HTR-8/SVneo (cell line): ENCODE measurements around the gene OR8B12.

Source experiments
- DNase-seq: peaks from one replicate; pipeline ENCODE4 v3.0.0; 2011; ENCODE audit warnings: low spot score, mixed read lengths; ENCODE audit not compliant: insufficient read length
- FAIRE-seq: peaks from 2 replicates; lab custom pipeline; 2011; peaks lifted over from hg19 to GRCh38; lab: Jason Lieb, UNC

The OR8B12 gene, protein sequence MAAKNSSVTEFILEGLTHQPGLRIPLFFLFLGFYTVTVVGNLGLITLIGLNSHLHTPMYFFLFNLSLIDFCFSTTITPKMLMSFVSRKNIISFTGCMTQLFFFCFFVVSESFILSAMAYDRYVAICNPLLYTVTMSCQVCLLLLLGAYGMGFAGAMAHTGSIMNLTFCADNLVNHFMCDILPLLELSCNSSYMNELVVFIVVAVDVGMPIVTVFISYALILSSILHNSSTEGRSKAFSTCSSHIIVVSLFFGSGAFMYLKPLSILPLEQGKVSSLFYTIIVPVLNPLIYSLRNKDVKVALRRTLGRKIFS

GRCh38 chr11:124543554-124543953 is at the start of gene OR8B12:
OR8B12 (minus strand) TSS chr11:124543654; CDS start chr11:124543654, 0 bp downstream.
- FAIRE-seq (no peak), DNase-seq (no peak)

- FAIRE-seq, result no peak
- no peak for DNase-seq
Observed at GRCh38 chr11:124592627-124593026, 49.2 kb upstream of the OR8B12 start.

GRCh38 chr11:124591430-124591829 is 48.0 kb upstream of the OR8B12 start:
- DNase-seq, result no peak

DNA sequence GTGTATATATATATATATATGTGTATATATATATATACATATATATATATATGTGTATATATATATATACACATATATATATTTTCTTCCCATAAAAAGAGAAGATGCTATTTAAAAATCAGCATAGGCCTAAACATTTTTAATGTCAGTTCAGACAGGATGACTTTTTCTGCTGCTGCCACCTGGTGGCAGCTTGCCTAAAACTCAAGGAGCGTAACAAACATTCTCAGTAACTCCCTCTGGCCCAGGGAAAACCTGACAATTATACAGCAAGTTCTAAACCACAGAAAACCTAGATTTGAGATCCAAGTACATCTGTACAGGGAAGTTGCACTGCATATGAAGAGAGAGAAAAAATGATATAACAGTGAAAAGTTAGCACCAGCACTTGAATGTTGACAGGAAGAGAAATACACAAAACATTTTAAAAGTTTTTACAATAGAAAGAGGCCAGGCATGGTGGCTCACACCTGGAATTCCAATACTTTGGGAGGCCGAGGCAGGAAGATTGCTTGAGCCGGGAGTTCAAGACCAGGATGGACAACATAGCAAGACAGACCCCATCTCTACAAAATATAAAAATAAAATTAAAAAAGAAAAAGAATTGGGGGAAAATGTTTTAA is 42.9 kb upstream of the OR8B12 start:
- DNase-seq (peak; percentile 21), FAIRE-seq (no peak)

More at GRCh38 chr11:124591430-124591829, 48.0 kb upstream of the OR8B12 start:
- no peak for FAIRE-seq

DNA sequence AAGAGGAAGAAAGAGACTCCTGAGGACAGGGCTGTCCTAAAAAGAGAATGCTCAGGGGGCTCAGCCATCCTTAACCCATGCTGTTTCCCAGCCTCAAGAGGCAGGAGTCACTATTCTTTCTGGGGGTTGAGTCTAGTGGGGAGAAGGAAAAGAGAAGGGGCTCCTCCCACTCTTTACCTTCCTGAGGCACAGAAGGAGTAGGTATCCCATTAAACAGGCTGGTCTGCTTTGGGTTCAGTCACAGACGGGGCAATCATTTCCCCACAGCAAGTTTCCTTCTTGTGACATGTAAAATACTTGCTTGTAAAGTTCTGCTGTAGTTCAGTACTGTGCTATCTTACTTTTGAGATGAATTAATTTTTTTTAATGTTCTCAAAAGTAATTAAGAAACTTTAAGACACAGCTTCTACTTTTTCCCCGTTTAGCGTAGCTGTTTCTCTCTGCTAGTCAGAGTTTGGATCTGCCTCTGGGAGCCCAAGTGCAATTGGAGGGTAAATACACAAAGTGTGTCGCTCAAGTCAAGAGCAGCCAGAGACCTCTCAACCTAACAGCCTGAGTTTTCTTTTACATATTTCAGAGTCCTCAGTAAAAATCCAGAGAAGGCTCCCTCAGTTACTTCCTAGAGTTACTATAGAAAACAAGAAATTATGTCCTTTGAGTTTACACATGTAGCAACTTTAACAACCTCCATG is 41.4 kb upstream of the OR8B12 start:
- DNase-seq, result no peak
- no peak for FAIRE-seq

- FAIRE-seq (no peak), DNase-seq (no peak)
Observed at GRCh38 chr11:124583781-124584180, 40.3 kb upstream of the OR8B12 start.

GRCh38 chr11:124582565-124582964 is 39.1 kb upstream of the OR8B12 start:
- FAIRE-seq, result no peak
- DNase-seq, result no peak

DNA sequence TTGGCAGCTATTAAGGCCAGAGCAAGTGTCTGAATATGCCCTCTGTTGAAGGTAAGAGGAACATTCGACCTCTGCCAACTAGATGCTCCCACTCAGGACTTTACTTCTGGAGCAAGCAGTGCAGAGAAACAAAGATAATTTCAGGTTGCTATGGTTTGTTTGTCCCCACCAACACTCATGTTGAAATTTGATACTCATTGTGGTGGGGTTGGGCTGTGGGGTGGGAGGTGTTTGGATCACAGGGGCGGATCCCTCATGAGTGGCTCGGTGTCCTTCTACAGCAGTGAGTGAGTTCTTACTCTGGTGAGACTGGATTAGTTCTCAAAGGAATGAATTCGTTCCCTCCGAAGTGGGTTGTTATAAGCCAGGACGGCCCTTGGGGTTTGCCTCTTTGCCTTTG is 38.4 kb upstream of the OR8B12 start:
- DNase-seq (no peak), FAIRE-seq (no peak)

DNA sequence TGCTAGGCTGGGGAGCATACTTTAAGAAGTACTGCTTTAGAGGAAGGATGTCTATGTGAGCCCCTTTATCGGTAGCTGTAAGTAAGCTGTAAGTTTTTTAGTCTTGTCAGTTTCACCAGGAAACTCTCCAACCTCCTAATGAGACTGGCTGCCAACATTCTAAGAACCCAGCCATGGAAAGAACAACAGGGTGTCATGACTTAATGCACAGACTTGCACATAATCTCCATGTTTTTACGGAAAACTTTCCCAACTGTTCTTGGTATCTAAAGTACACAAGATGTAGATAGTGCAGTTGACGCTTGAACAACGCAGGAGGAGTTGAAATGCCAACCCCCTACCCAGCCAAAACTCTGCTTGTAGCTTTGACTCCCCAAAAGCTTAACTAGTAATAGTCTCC is 35.3 kb upstream of the OR8B12 start:
- FAIRE-seq (no peak), DNase-seq (no peak)

- no peak for FAIRE-seq
- DNase-seq, result no peak
Observed at GRCh38 chr11:124577716-124578427, 34.4 kb upstream of the OR8B12 start.

GRCh38 chr11:124570160-124570559 is 26.7 kb upstream of the OR8B12 start:
- FAIRE-seq, result no peak
- DNase-seq, result no peak

DNA sequence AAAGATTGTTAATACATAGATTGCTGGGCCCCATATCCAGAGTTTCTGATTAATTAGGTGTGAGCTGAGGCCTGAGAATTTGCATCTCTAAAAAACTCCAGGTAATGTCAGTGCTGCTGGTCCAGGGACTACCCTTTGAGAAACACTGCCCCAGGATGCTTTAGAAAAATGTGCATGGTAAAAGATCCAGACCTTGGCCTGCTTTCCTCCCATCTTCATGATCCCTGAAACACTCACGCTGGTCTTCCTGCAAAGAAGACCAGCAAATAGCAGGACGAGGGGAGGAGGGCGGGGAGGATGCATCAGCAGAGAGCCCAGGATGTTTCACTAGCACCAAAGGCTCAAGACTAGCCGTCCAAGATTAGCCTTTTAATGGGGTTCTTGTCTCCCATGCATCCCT is 26.2 kb upstream of the OR8B12 start, which contains the start of gene OR8A1:
Gene OR8A1, plus strand, starts transcription at position 301 of the 400 bp plus-strand sequence. CDS start 123 bp downstream, outside the sequence.
- FAIRE-seq (no peak), DNase-seq (no peak)

DNA sequence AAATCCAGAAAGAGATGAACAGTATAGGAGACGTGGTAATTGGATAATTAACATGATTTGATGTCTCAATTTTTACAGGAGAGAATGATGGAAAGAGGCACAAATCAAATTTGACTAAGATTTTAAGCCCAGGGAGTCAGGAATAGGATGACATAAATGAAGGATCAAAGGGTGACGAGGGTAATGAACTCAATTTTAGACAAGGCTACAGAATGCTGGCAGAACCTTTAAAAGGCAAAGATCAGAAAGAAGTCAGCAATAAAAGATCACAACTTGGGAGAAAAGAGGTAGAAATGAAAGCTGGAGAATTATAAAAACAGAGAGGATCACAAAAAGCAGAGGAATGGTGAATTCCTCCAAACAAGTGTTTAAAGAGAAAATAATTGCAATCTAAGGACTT is 13.4 kb upstream of the OR8B12 start:
- FAIRE-seq, result no peak

GRCh38 chr11:124551987-124552386 is 8.5 kb upstream of the OR8B12 start:
- DNase-seq (no peak), FAIRE-seq (no peak)

More for the DNA sequence above, 13.4 kb upstream of the OR8B12 start:
- no peak for DNase-seq

DNA sequence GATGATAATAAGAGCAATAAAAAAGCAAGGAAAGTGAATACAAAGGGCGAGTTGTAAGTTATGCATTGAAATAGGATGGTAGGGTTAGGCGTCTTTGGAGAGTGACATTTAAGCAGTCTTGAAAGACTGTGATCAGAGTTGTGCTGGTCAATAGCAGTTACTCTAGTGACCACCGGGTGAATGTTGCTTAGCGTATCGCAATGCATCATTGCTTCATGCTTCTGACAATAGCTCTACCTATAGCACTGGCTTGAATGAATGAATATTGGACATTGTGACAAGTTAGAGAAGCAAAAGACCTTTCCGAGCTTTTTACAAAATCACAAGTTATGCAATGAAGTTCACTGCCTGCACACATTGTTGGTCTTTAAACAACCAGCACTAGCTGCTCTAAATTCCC is 7.7 kb upstream of the OR8B12 start:
- FAIRE-seq (no peak), DNase-seq (no peak)

DNA sequence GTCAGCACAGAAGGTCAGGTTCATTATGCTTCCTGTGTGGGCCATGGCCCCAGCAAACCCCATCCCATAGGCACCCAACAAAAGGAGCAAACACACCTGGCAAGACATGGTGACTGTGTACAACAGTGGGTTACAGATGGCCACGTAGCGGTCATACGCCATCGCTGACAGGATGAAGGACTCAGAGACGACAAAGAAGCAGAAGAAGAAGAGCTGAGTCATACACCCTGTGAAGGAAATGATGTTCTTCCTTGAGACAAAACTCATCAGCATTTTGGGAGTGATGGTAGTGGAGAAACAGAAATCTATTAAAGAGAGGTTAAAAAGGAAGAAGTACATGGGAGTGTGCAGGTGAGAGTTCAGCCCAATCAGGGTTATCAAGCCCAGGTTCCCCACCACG is 309 bp downstream of the OR8B12 start:
- FAIRE-seq, result no peak

GRCh38 chr11:124541204-124541603 is 2.2 kb downstream of the OR8B12 start:
- DNase-seq, result no peak
- no peak for FAIRE-seq

More for the DNA sequence above, 309 bp downstream of the OR8B12 start:
- DNase-seq, result no peak

DNA sequence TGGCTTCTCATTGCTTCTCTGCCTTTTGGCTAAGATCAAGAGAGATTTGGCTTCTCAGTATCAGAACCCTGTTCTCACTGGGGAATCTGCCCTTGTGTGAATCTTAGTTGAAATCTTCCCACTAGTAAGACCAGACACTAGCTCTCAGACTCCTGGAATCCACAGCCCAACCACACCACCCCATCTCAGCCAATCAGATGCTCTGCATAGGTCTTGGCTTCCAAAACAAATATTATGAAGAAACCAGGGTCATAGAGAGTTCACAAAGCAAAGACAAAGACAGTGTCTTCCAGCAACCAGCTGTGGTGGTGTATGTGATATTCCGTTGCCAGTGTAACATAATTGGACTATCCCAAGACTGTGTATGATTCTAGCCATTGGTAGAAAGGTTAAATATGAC is 5.4 kb downstream of the OR8B12 start:
- no peak for DNase-seq
- FAIRE-seq, result no peak

- FAIRE-seq (no peak), DNase-seq (no peak)
Observed at GRCh38 chr11:124536520-124536919, 6.9 kb downstream of the OR8B12 start.

GRCh38 chr11:124535552-124536232 is 7.8 kb downstream of the OR8B12 start:
- no peak for DNase-seq
- no peak for FAIRE-seq
